Right lobe of liver (tissue), 6 donors: ENCODE results near the gene GPX8. TPM values are rescaled to one million over a fixed set of nuclear protein-coding genes. Genes with fewer than 3 reads are reported as not detected.

ENCODE experiments used
- ATAC-seq, 4 donors: fragments of 200-7000 bp; cut with Tn5 transposase; one replicate each; pipeline ENCODE4 v1.9.1; 2020; ENCODE audit warnings: mild to moderate bottlenecking in 4 of 4, moderate library complexity in 4 of 4
- DNase-seq, 3 donors: peaks; one replicate each; pipeline ENCODE4 v3.0.0-alpha.2; 2020
- H3K27ac ChIP-seq, 3 donors: fragments of 200-600 bp; one replicate each; pipeline ENCODE4 v1.8.0; 2022
- H3K27me3 ChIP-seq, 2 donors: fragments of 200-600 bp; one replicate each; pipeline ENCODE4 v1.8.0; 2022
- H3K36me3 ChIP-seq, 4 donors: fragments of 200-600 bp; sonication (generic) in 1 of 4; one replicate each; pipeline versions ENCODE4 v1.5.1 to v1.8.0; 2017 to 2022; ENCODE audit warnings: control low read depth in 1 of 4
- H3K4me1 ChIP-seq, 4 donors: fragments of 200-600 bp; sonication (generic) in 1 of 4; one replicate each; pipeline versions ENCODE4 v1.5.1 to v1.8.0; 2017 to 2022; ENCODE audit warnings: control low read depth in 1 of 4
- H3K4me3 ChIP-seq, 3 donors: fragments of 200-600 bp; one replicate each; pipeline ENCODE4 v1.8.0; 2022
- H3K9me3 ChIP-seq, 4 donors: fragments of 200-600 bp; sonication (generic) in 1 of 4; one replicate each; pipeline versions ENCODE4 v1.5.1 to v1.8.0; 2017 to 2022; ENCODE audit warnings: control low read depth in 1 of 4
- POLR2A ChIP-seq: fragments of 450-650 bp; IDR thresholded peaks from one replicate; pipeline ENCODE4 v1.6.1; 2017; ENCODE audit warnings: antibody characterized with exemption, mild to moderate bottlenecking
- WGBS: methylation state at CpG from one replicate; pipeline ENCODE4 v1.1.6; 2018; ENCODE audit warnings: low coverage, low lambda C conversion rate; ENCODE audit not compliant: insufficient coverage; ENCODE audit errors: missing lambda C conversion rate; 5-methylcytosine and 5-hydroxymethylcytosine counted together
- intact Hi-C, 2 donors: fragments of 100-400 bp; cut with DNase I; formaldehyde crosslinking; loops; one replicate each; pipeline versions ENCODE4 v1.11.2 to v1.14.1; 2022
- total RNA-seq, 6 experiments: library from RNA; depleted of rRNA in 2 of 6; stranded (reverse); fragments of >200 nt in 2 of 6; fragmentation: NEBNext Ultra II Directional in 3 of 6; extraction: Animal tissue kit (Norgen Biotek cat#: 25700) in 3 of 6; gene quantifications; one replicate each; pipeline versions ENCODE4 v1.1.0 to v1.2.4, GENCODE V29; 2016 to 2023
- TF ChIP-seq, protein P1 (sequence below), 4 donors: fragments of 200-600 bp in 3 of 4; fragments of 450-650 bp in 1 of 4; IDR thresholded peaks; one replicate each; pipeline versions ENCODE4 v1.5.1 to v1.8.0; 2016 to 2022; ENCODE audit warnings: antibody characterized with exemption in 4 of 4, mild to moderate bottlenecking in 2 of 4
- donor health status: DM: no; HTN: yes; CAD: no.
- donor health status: DM: no; HTN: no; CAD: no.
- donor health status: DM: no; HTN: no; CAD: no.
- donor health status: DM: no; HTN: yes; CAD: no.
- donor health status: DM: no; HTN: yes; CAD: no.

The GPX8 gene
- total RNA-seq, 6 experiments from 2014 or later: 0.24 to 3.2 (median 1.4) TPM

DNA sequence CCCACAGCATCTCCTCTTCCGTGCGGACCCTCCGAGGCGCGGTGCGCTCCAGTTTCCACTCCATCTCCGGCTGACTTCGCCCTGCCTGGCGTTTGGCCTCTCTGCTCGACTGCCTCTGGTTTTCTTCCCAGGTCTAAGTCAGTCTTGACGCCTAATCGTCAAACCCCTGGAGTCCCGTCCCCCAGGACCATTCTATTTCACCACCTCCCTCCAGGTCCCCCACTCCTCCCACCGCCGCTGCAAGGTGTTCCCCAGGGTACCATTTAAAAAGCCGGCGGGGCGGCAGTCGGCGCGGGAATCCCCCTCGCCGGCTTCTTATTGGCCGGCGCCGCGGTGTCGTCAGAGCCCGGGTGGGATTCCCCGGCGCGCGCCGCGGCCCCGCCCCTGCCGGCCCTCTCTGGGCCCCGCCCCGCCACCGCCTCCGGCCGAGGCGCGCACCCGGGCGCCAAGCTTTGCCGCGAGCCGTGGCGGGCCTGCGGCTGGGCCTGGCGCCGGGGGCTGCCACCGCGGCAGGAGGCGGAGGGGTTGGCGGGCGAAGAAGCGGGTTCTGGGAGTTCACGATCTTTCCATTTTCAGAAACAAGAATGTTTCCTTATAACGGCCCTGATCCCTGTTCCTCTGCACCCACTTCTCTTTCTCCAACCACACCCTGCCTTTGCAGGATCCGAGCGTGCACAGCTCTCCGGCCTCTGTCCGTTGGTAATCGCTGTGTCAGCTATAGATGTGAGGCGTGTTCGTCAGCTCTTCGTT, 13.1 kb downstream of the GPX8 start, which contains the start of gene CDC20B:
Gene CDC20B (minus strand): TSS at position 241 of the 750 bp plus-strand sequence. CDS start 177 bp downstream, at position 64.
- Histone ChIP-seq H3K4me3 (peak within 1 kb of the TSS; percentile 38 to 52 (median 42)), H3K4me1 (peaks cover 0 to 28% (median 11%) of the 10 kb centered on the region in 4 donors), H3K27ac (no peak within 1 kb of the TSS), H3K9me3 (no peaks in the 10 kb centered on the region), H3K36me3 (no peaks in the 10 kb centered on the region), H3K27me3 (peaks cover 4 to 24% of the 10 kb centered on the region in 2 donors)
- no peak for TF ChIP-seq POLR2A
- TF ChIP-seq, protein P1, sequence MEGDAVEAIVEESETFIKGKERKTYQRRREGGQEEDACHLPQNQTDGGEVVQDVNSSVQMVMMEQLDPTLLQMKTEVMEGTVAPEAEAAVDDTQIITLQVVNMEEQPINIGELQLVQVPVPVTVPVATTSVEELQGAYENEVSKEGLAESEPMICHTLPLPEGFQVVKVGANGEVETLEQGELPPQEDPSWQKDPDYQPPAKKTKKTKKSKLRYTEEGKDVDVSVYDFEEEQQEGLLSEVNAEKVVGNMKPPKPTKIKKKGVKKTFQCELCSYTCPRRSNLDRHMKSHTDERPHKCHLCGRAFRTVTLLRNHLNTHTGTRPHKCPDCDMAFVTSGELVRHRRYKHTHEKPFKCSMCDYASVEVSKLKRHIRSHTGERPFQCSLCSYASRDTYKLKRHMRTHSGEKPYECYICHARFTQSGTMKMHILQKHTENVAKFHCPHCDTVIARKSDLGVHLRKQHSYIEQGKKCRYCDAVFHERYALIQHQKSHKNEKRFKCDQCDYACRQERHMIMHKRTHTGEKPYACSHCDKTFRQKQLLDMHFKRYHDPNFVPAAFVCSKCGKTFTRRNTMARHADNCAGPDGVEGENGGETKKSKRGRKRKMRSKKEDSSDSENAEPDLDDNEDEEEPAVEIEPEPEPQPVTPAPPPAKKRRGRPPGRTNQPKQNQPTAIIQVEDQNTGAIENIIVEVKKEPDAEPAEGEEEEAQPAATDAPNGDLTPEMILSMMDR (IDR thresholded peaks at IDR 0.05): no peak
- DNase-seq (peak; percentile 75 to 83 (median 79)), ATAC-seq (peak; percentile 90 to 94 (median 91))
- intact Hi-C loops: no loop called here
- under 1% methylated on average over 27 of the region's 69 CpGs for WGBS

DNA sequence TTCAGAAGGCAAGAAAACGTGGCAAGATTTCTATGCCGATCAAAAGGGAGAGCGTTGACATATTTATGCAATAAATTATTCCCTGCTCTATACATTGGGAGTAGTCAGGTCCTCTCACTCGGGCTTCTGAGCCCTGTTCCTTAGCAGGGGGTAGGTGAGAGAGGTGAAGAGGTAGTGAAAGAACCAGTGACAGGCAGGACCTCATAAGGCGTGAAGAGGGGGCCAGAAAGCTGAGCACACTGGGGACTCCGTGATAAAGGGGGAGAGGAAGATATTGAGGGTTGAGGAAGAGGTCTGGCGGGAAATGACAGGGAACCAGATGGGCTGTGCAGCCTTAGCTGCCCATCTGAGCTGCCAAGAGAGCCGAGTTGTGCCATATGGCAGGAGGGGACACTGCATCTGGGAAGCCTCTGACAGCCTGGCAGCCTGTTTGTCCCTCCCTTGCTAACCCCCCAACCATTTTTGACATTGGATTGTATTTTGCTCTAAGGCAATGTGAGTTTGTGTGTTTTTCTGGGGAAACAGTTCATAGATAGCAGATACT, 13.8 kb downstream of the GPX8 start:
- H3K4me1 ChIP-seq: peaks cover 0 to 28% (median 11%) of the 10 kb centered on the region in 4 donors
- TF ChIP-seq POLR2A: no peak
- TF ChIP-seq, protein P1 (IDR thresholded peaks at IDR 0.05): no peak
- peaks cover 4 to 24% of the 10 kb centered on the region in 2 donors for H3K27me3 ChIP-seq
- ATAC-seq (no peak), DNase-seq (no peak)
- H3K4me3 ChIP-seq: peak overlapping the region; percentile 35 to 52 (median 38)
- no peaks in the 10 kb centered on the region for H3K36me3 ChIP-seq
- intact Hi-C loops: no loop called here
- no peak overlapping the region for H3K27ac ChIP-seq
- H3K9me3 ChIP-seq: no peaks in the 10 kb centered on the region
- 24% methylated on average over 8 of the region's 8 CpGs for WGBS

DNA sequence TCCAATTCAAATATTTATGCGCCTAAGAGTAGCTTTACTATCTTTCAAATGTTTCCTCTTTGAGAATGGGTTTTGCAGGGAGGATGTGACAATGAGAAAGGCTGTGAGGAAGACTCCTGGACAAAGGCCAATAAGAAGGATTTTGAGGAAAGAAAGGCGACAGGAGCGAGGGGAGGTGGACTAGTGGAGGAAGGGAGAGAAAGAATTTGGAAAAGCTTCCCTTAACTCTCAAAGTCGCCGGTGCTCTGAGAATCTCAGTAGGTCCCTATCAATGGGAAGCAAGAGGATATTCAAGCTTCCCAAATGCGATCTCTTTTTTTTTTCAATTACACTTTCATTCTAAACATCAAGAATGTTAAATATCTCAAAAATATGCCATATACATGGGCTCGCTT, 15.8 kb downstream of the GPX8 start:
- ATAC-seq: no peak
- H3K4me1 ChIP-seq: peaks cover 0 to 28% (median 11%) of the 10 kb centered on the region in 4 donors
- H3K27ac ChIP-seq: no peak overlapping the region
- H3K4me3 ChIP-seq: peak overlapping the region in 1 of 3 donors; percentile 11
- intact Hi-C loops: no loop called here
- 18% methylated on average over 7 of the region's 7 CpGs for WGBS
- TF ChIP-seq, protein P1 (IDR thresholded peaks at IDR 0.05): no peak
- TF ChIP-seq POLR2A: no peak
- no peaks in the 10 kb centered on the region for H3K36me3 ChIP-seq
- no peak for DNase-seq
- peaks cover 4 to 24% of the 10 kb centered on the region in 2 donors for H3K27me3 ChIP-seq
- no peaks in the 10 kb centered on the region for H3K9me3 ChIP-seq

DNA sequence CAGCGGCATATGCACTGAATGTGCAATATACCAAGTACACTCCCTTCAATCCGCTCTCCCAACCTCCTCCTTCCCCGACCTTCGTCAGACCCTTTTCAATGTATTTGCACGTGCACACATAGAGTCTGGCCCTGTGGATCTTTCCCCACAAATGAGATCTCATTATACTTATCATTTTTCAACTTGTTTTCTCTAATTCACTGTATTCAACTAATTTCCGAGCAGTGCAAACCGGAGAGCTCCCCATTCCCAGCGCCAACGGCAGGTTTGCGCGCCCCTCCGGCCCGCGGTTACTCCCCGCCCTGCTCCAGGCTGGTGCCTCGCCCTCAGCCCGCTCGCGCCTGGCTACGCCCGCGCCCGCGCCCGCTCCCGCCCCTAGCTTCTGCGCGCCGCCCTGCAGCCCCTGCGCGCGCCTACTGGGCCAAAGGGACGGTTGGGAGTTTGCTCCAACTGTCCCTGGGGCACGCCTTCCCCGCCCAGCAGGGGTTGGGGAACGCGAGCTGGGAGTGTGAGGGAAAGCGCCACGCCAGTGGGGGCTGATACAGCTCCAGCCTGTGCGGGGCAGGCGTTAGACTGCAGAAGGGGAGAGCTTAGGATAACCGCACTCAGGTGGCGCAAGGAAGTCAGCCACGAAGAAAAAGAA, 16.3 kb downstream of the GPX8 start:
- intact Hi-C loops: no loop called here
- no peak overlapping the region for H3K27ac ChIP-seq
- peak overlapping the region in 2 of 3 donors; percentile 11 to 12 for H3K4me3 ChIP-seq
- H3K27me3 ChIP-seq: peaks cover 4 to 24% of the 10 kb centered on the region in 2 donors
- 2% methylated on average over 25 of the region's 44 CpGs for WGBS
- no peaks in the 10 kb centered on the region for H3K9me3 ChIP-seq
- DNase-seq: peak; percentile 61 to 67 (median 66)
- no peaks in the 10 kb centered on the region for H3K36me3 ChIP-seq
- H3K4me1 ChIP-seq: peaks cover 0 to 28% (median 11%) of the 10 kb centered on the region in 4 donors
- ATAC-seq: peak; percentile 67 to 86 (median 76)
- TF ChIP-seq POLR2A: no peak
- TF ChIP-seq, protein P1 (IDR thresholded peaks at IDR 0.05): peak; percentile 34 to 60 (median 44)
